ENCODE results near the gene TP53I13. TPM values are rescaled to one million over a fixed set of nuclear protein-coding genes. Genes with fewer than 3 reads are reported as not detected.
A peak's percentile ranks its signal among the peaks of the same experiment; 100 is the strongest.

Gene TP53I13
- total and polyA plus RNA-seq, 10 of the 15 experiments (the other 5 are each of a cell fraction or from before 2014, with no cell fraction given), result 0.31 to 45.1 (median 19.5) TPM; not detected in 1

DNA sequence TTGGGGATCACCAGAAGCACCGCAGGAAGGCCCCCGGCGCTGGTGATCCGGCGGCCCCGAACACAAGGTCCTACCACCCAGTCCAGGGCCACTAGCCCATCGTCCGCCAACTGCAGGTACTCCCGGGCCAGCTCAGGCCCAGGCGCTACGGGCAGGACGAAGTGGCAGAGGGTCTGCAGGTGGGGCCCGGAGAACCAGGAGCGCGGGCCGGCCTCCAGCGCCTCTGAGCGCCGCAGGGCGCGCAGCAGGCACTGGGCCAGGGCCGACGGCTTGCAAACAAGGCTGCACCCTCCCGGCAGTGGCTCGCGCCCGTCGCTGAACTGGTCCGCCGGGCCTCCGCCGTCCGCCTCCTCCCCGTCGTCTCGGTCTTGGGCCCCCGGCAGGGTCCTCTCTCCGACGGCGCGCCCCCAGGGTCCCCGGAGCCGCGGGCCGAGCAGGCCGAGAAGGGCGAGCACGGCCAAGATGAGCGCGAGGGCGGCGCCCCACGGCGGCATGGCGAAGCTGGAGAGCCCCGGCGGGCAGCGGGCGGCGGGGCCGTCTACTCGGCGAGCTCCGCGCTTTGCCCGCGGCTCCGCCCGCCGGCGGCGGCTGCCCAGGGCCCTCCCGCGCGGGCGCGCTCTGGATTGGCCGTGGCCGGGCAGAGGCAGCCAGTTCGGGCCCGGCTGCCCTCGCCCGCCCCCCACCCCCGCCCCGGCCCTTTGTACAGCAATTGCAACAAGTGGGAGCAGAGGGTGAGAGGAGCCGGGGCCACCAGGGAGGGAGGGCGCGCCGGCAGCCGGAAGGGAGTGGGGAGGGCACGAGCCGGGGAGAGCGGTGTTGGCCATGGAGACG, 1.8 kb upstream of the TP53I13 start, which contains the start of gene ABHD15:
ABHD15 (minus strand) TSS at position 565 of the 831 bp plus-strand sequence; CDS start at position 494, 71 bp downstream.
- WGBS (ENCODE audit: insufficient coverage, insufficient replicate concordance, low lambda C conversion rate, missing lambda C conversion rate), result 1% methylated on average over 88 of the region's 94 CpGs
- ChIA-PET CTCF (interaction anchor here (0.6 to 3.5 kb wide), 8 partner anchors 10 to 197 kb away, joined by 3 to 21 read pairs (median 8); no protein-coding TSS in a partner anchor), POLR2A (interaction anchor here (1.1 to 1.4 kb wide), 4 partner anchors 22 to 363 kb away, joined by 3 to 6 read pairs (median 3); partner anchors contain the start of gene SSH2), RAD21 (ENCODE audit: unreplicated experiment) (interaction anchor here (1.1 to 3.9 kb wide), 4 partner anchors 24 to 197 kb away, joined by 5 to 20 read pairs (median 8); no protein-coding TSS in a partner anchor), SMC1A (ENCODE audit: uncharacterized antibody, unreplicated experiment) (interaction anchor here (1.0 kb wide), 1 partner anchor 33 kb away, joined by 3 read pairs; no protein-coding TSS in a partner anchor)
- no peaks in the 10 kb centered on the region for H3K9me3 ChIP-seq (replicated peaks; ENCODE audit: control insufficient read depth, insufficient read depth, low read length)
- intact Hi-C loops (cut with micrococcal nuclease; ENCODE audit: unreplicated experiment) (no loop called here), in situ Hi-C loops (cut with MboI) (no loop called here)
- H3K9ac ChIP-seq (ENCODE audit: control insufficient read depth, insufficient read depth, low read length), result peak within 1 kb of the TSS; percentile 76
- peaks cover 7% of the 10 kb centered on the region; the same call in 1 of the 2 replicates for H3K79me2 ChIP-seq (ENCODE audit: control insufficient read depth, insufficient read depth, low read length)
- no peaks in the 10 kb centered on the region for H4K20me1 ChIP-seq (ENCODE audit: control insufficient read depth, insufficient read depth)
- H3K36me3 ChIP-seq (ENCODE audit: control insufficient read depth in 2 of 2, insufficient read depth in 2 of 2, low read length in 1 of 2), result peaks cover 2 to 3% of the 10 kb centered on the region in 2 experiments; a peak in 3 of 4 replicates
- H3K4me3 ChIP-seq, result peak within 1 kb of the TSS; percentile 96
- H2AFZ ChIP-seq (ENCODE audit: control insufficient read depth, low read depth, low read length), result peak within 1 kb of the TSS; percentile 97
- peak within 1 kb of the TSS; percentile 97 for H3K4me2 ChIP-seq (ENCODE audit: control insufficient read depth, insufficient read depth)
- FAIRE-seq (no peak), ATAC-seq (peak; percentile 56), DNase-seq (ENCODE audit: low read depth, low spot score) (no peak)
- H3K27me3 ChIP-seq (replicated peaks in 1 of 2; ENCODE audit: control insufficient read depth in 2 of 2, insufficient read depth in 2 of 2, low read length in 1 of 2), result no peaks in the 10 kb centered on the region
- no TSS peak for BruUV-seq (replicated peaks)
- H3K4me1 ChIP-seq (ENCODE audit: control insufficient read depth, insufficient read depth, low read length), result peaks cover 9% of the 10 kb centered on the region
- peak within 1 kb of the TSS; percentile 81 for H3K27ac ChIP-seq (ENCODE audit: control insufficient read depth, insufficient read depth)
- TF ChIP-seq DPF2 (IDR thresholded peaks at IDR 0.05) (peak; percentile 41; the same call in 1 of the 2 replicates), USF2 (IDR thresholded peaks at IDR 0.05; ENCODE audit: borderline replicate concordance, low read depth, low read length) (no peak), RELB (IDR thresholded peaks at IDR 0.05; ENCODE audit: low read depth) (no peak), NR2F1 (conservative IDR thresholded peaks at IDR 0.05) (0 out of 2 replicates have a peak, but pooled peaks have one; percentile 50), ZNF217 (IDR thresholded peaks at IDR 0.05) (0 out of 2 replicates have a peak, but pooled peaks have one; percentile 21), IRF3 (IDR thresholded peaks at IDR 0.05) (no peak), TBL1XR1 (IDR thresholded peaks at IDR 0.05; ENCODE audit: low read depth, low read length) (no peak), ATF7 (IDR thresholded peaks at IDR 0.05; ENCODE audit: low read depth) (no peak), SUPT20H (IDR thresholded peaks at IDR 0.05; ENCODE audit: borderline replicate concordance, control insufficient read depth, low read depth, low read length) (no peak), MYC (IDR thresholded peaks at IDR 0.05; ENCODE audit: insufficient read depth, insufficient read length, insufficient replicate concordance, low read length, severe bottlenecking) (no peak), MEF2B (IDR thresholded peaks at IDR 0.05; ENCODE audit: partially characterized antibody, poor library complexity, severe bottlenecking) (no peak), RB1 (IDR thresholded peaks at IDR 0.05; ENCODE audit: borderline replicate concordance) (no peak), FOXK2 (IDR thresholded peaks at IDR 0.05) (no peak), ELK1 (IDR thresholded peaks at IDR 0.05; ENCODE audit: low read depth, low read length) (no peak), NR2C1 (IDR thresholded peaks at IDR 0.05) (no peak), SMAD5 (IDR thresholded peaks at IDR 0.05; ENCODE audit: low read depth) (no peak), JUNB (IDR thresholded peaks at IDR 0.05) (no peak)
- TF ChIP-seq, protein P1, sequence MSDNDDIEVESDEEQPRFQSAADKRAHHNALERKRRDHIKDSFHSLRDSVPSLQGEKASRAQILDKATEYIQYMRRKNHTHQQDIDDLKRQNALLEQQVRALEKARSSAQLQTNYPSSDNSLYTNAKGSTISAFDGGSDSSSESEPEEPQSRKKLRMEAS (IDR thresholded peaks at IDR 0.05; ENCODE audit: low read depth, low read length), result no peak
